GM12878 (cell line): Measurements from ENCODE around the gene RAB4B. TPM values are rescaled to one million over a fixed set of nuclear protein-coding genes. Genes with fewer than 3 reads are reported as not detected.

Experiments
- ATAC-seq: fragments of 200-7000 bp; cut with Tn5 transposase; 3 replicates; pipeline ENCODE4 v1.9.1; 2020; ENCODE audit warnings: mild to moderate bottlenecking, moderate library complexity
- BruUV-seq: library from RNA; stranded (reverse); fragments of 400-500 nt; replicated peaks from 2 replicates; lab custom pipeline; 2021; lab: Mats Ljungman, UMichigan
- CTCF ChIA-PET: fragments of 300-600 bp; sonication (Branson Sonifier 250); formaldehyde crosslinking; extraction: SDS; loops from one replicate; lab custom pipeline; 2021; ENCODE audit warnings: inconsistent platforms; lab: Yijun Ruan, JAX
- POLR2A ChIA-PET: fragments of 350-600 bp; formaldehyde crosslinking; extraction: SDS; loops from one replicate; lab custom pipeline; 2021; ENCODE audit warnings: inconsistent platforms; lab: Charles Lee
- RAD21 ChIA-PET: fragments of 300-600 bp; sonication (Branson Sonifier 250); formaldehyde crosslinking; loops from one replicate; lab custom pipeline; 2023; ENCODE audit warnings: antibody characterized with exemption; ENCODE audit not compliant: unreplicated experiment; lab: Charles Lee
- SMC1A ChIA-PET: fragments of 300-600 bp; sonication (Branson Sonifier 250); formaldehyde crosslinking; loops from one replicate; lab custom pipeline; 2023; ENCODE audit not compliant: unreplicated experiment, uncharacterized antibody; lab: Charles Lee
- DNase-seq: peaks from one replicate; pipeline ENCODE4 v3.0.0-alpha.2; 2011; ENCODE audit warnings: low read depth, low spot score
- FAIRE-seq: peaks from 3 replicates; lab custom pipeline; 2011; peaks lifted over from hg19 to GRCh38; lab: Jason Lieb, UNC
- H2AFZ ChIP-seq: 2 replicates; pipeline ENCODE4 v1.6.0; 2011; ENCODE audit warnings: low read depth, low read length, control low read depth; ENCODE audit not compliant: control insufficient read depth
- H3K27ac ChIP-seq: 2 replicates; pipeline ENCODE4 v1.5.1; 2011; ENCODE audit warnings: control low read depth; ENCODE audit not compliant: control insufficient read depth, insufficient read depth
- H3K27me3 ChIP-seq, 2 experiments: replicated peaks in 1 of 2; 2 replicates each; pipeline versions ENCODE4 v1.6.0 to v1.6.1; 2011; ENCODE audit warnings: low read length in 1 of 2; ENCODE audit not compliant: control insufficient read depth in 2 of 2, insufficient read depth in 2 of 2
- H3K36me3 ChIP-seq, 2 experiments: 2 replicates each; pipeline ENCODE4 v1.5.1; 2011; ENCODE audit warnings: low read length in 1 of 2; ENCODE audit not compliant: control insufficient read depth in 2 of 2, insufficient read depth in 2 of 2
- H3K4me1 ChIP-seq: 2 replicates; pipeline ENCODE4 v1.6.1; 2011; ENCODE audit warnings: mild to moderate bottlenecking, low read length, moderate library complexity, mixed read lengths; ENCODE audit not compliant: control insufficient read depth, insufficient read depth
- H3K4me2 ChIP-seq: 2 replicates; pipeline ENCODE4 v1.6.0; 2011; ENCODE audit warnings: control low read depth; ENCODE audit not compliant: control insufficient read depth, insufficient read depth
- H3K4me3 ChIP-seq: fragments of 200-600 bp; sonication (generic); 2 replicates; pipeline ENCODE4 v1.5.1; 2016
- H3K79me2 ChIP-seq: 2 replicates; pipeline ENCODE4 v1.6.0; 2011; ENCODE audit warnings: low read length; ENCODE audit not compliant: control insufficient read depth, insufficient read depth
- H3K9ac ChIP-seq: 2 replicates; pipeline ENCODE4 v1.8.0; 2011; ENCODE audit warnings: low read length, control low read depth, mixed read lengths; ENCODE audit not compliant: control insufficient read depth, insufficient read depth
- H3K9me3 ChIP-seq: replicated peaks from 3 replicates; pipeline ENCODE4 v1.5.1; 2011; ENCODE audit warnings: mild to moderate bottlenecking, low read length; ENCODE audit not compliant: control insufficient read depth, insufficient read depth
- H4K20me1 ChIP-seq: 2 replicates; pipeline ENCODE4 v1.6.0; 2011; ENCODE audit not compliant: control insufficient read depth, insufficient read depth
- BRCA1 ChIP-seq: IDR thresholded peaks from 2 replicates; pipeline ENCODE4 v1.6.1; 2011; ENCODE audit warnings: low read depth, low read length, improper control_type of control experiment
- EP300 ChIP-seq, 2 experiments: fragments of 150-350 bp in 1 of 2; IDR thresholded peaks; 2 replicates each; pipeline ENCODE4 v1.6.1; 2011 to 2012; ENCODE audit warnings: low read depth in 2 of 2, low read length in 2 of 2, borderline replicate concordance in 1 of 2, improper control_type of control experiment in 1 of 2, inconsistent platforms in 1 of 2; ENCODE audit not compliant: control insufficient read depth in 1 of 2
- KAT2A ChIP-seq: conservative IDR thresholded peaks from 2 replicates; pipeline ENCODE4 v1.6.1; 2011; ENCODE audit warnings: low read depth, low read length; ENCODE audit not compliant: control insufficient read depth
- RAD51 ChIP-seq: fragments of 450-650 bp; IDR thresholded peaks from 2 replicates; pipeline ENCODE4 v1.6.1; 2016; ENCODE audit warnings: moderate library complexity, mild to moderate bottlenecking, inconsistent platforms
- RCOR1 ChIP-seq: conservative IDR thresholded peaks from 2 replicates; pipeline ENCODE4 v1.6.1; 2012; ENCODE audit warnings: low read depth, low read length, improper control_type of control experiment
- in situ Hi-C: fragments of 300-500 bp; cut with MboI; formaldehyde crosslinking; loops from 9 replicates; pipeline ENCODE4 v1.14.3; 2018; ENCODE audit warnings: mixed read lengths
- intact Hi-C: fragments of 100-400 bp; cut with micrococcal nuclease; formaldehyde crosslinking; loops from one replicate; pipeline ENCODE4 v1.14.2; 2022; ENCODE audit not compliant: unreplicated experiment
- polyA plus RNA-seq, 11 experiments: library from polyadenylated mRNA; depleted of rRNA in 4 of 11; unstranded in 6 of 11; stranded (reverse) in 5 of 11; fragments of >200 nt; fragmentation: Nextera tagmentation in 4 of 11; fragmentation: Illumina TruSeq in 1 of 11; extraction: Ambion mirVana in 4 of 11; extraction: Trizol in 1 of 11; gene quantifications; 1 replicate in 1 of 11; 2 replicates in 10 of 11; pipeline versions ENCODE4 v1.2.1 to v1.2.3, GENCODE V29; 2011 to 2016; ENCODE audit warnings: inconsistent platforms in 2 of 11, missing spikeins in 2 of 11, low read depth in 1 of 11
- total RNA-seq, 4 experiments: library from RNA; depleted of rRNA in 3 of 4; stranded (reverse); fragments of >200 nt in 3 of 4; fragmentation: Illumina TruSeq in 1 of 4; extraction: Trizol in 1 of 4; gene quantifications; 2 replicates each; pipeline versions ENCODE4 v1.2.1 to v1.2.3, GENCODE V29; 2013 to 2021
- TF ChIP-seq, protein P1 (sequence below), 3 experiments: IDR thresholded peaks in 2 of 3; conservative IDR thresholded peaks in 1 of 3; 2 replicates each; pipeline ENCODE4 v1.5.1; 2011; ENCODE audit warnings: low read depth in 3 of 3, low read length in 3 of 3, mild to moderate bottlenecking in 3 of 3, control low read depth in 2 of 3, moderate library complexity in 2 of 3, inconsistent platforms in 1 of 3, mixed read lengths in 1 of 3; ENCODE audit not compliant: control insufficient read depth in 2 of 3, insufficient read depth in 1 of 3; ENCODE audit errors: extremely low read depth in 1 of 3
- TF ChIP-seq, protein P2 (sequence below): fragments of 450-650 bp; IDR thresholded peaks from 2 replicates; pipeline ENCODE4 v1.6.1; 2016; ENCODE audit warnings: mild to moderate bottlenecking, moderate library complexity, borderline replicate concordance
- TF ChIP-seq, protein P3 (sequence below): fragments of 450-650 bp; formaldehyde crosslinking; IDR thresholded peaks from 2 replicates; pipeline ENCODE4 v1.4.0; 2022; ENCODE audit warnings: mild to moderate bottlenecking, moderate library complexity

RAB4B gene
- total and polyA plus RNA-seq, 10 of the 15 experiments (the other 5 are each of a cell fraction or from before 2014, with no cell fraction given): 0.60 to 51.5 (median 27.7) TPM

DNA sequence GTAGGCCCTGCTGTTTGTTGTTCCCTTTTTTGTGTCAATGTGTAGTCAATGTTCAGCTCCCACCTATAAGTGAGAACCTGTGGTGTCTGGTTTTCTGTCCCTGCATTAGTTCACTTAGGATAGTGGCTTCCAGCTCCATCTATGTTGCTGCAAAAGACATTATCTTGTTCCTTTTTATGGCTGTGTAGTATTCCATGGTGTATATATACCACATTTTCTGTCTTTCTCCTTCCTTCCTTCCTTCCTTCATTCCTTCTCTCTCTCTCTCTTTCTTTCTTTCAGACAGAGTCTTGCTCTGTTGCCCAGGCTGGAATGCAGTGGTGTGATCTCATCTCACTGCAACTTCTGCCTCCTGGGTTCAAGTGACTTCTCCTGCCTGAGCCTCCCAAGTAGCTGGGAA lies 51.2 kb downstream of the RAB4B start:
- H3K27ac ChIP-seq: no peak overlapping the region
- no peaks in the 10 kb centered on the region for H3K79me2 ChIP-seq
- no peak overlapping the region for H3K9ac ChIP-seq
- POLR2A ChIA-PET: interaction anchor here (0.6 kb wide), 1 partner anchor 74 kb away, joined by 5 read pairs; no protein-coding TSS in a partner anchor
- no peak overlapping the region for H3K4me2 ChIP-seq
- intact Hi-C loops (no loop called here), in situ Hi-C loops (no loop called here)
- BruUV-seq: no TSS peak
- H3K36me3 ChIP-seq: no peaks in the 10 kb centered on the region
- DNase-seq (no peak), FAIRE-seq (no peak), ATAC-seq (no peak)
- RAD21 ChIA-PET: no interaction called here
- no peaks in the 10 kb centered on the region for H3K9me3 ChIP-seq
- H2AFZ ChIP-seq: no peak overlapping the region
- H3K4me1 ChIP-seq: no peaks in the 10 kb centered on the region
- TF ChIP-seq, protein P1, sequence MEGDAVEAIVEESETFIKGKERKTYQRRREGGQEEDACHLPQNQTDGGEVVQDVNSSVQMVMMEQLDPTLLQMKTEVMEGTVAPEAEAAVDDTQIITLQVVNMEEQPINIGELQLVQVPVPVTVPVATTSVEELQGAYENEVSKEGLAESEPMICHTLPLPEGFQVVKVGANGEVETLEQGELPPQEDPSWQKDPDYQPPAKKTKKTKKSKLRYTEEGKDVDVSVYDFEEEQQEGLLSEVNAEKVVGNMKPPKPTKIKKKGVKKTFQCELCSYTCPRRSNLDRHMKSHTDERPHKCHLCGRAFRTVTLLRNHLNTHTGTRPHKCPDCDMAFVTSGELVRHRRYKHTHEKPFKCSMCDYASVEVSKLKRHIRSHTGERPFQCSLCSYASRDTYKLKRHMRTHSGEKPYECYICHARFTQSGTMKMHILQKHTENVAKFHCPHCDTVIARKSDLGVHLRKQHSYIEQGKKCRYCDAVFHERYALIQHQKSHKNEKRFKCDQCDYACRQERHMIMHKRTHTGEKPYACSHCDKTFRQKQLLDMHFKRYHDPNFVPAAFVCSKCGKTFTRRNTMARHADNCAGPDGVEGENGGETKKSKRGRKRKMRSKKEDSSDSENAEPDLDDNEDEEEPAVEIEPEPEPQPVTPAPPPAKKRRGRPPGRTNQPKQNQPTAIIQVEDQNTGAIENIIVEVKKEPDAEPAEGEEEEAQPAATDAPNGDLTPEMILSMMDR (IDR thresholded peaks at IDR 0.05 in 2 of 3, conservative IDR thresholded peaks at IDR 0.05 in 1 of 3; ENCODE audit: control insufficient read depth in 2 of 3, extremely low read depth in 1 of 3, insufficient read depth in 1 of 3, low read depth in 3 of 3, low read length in 3 of 3): no peak
- TF ChIP-seq, protein P2, sequence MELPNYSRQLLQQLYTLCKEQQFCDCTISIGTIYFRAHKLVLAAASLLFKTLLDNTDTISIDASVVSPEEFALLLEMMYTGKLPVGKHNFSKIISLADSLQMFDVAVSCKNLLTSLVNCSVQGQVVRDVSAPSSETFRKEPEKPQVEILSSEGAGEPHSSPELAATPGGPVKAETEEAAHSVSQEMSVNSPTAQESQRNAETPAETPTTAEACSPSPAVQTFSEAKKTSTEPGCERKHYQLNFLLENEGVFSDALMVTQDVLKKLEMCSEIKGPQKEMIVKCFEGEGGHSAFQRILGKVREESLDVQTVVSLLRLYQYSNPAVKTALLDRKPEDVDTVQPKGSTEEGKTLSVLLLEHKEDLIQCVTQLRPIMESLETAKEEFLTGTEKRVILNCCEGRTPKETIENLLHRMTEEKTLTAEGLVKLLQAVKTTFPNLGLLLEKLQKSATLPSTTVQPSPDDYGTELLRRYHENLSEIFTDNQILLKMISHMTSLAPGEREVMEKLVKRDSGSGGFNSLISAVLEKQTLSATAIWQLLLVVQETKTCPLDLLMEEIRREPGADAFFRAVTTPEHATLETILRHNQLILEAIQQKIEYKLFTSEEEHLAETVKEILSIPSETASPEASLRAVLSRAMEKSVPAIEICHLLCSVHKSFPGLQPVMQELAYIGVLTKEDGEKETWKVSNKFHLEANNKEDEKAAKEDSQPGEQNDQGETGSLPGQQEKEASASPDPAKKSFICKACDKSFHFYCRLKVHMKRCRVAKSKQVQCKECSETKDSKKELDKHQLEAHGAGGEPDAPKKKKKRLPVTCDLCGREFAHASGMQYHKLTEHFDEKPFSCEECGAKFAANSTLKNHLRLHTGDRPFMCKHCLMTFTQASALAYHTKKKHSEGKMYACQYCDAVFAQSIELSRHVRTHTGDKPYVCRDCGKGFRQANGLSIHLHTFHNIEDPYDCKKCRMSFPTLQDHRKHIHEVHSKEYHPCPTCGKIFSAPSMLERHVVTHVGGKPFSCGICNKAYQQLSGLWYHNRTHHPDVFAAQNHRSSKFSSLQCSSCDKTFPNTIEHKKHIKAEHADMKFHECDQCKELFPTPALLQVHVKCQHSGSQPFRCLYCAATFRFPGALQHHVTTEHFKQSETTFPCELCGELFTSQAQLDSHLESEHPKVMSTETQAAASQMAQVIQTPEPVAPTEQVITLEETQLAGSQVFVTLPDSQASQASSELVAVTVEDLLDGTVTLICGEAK: no peak
- TF ChIP-seq, protein P3, sequence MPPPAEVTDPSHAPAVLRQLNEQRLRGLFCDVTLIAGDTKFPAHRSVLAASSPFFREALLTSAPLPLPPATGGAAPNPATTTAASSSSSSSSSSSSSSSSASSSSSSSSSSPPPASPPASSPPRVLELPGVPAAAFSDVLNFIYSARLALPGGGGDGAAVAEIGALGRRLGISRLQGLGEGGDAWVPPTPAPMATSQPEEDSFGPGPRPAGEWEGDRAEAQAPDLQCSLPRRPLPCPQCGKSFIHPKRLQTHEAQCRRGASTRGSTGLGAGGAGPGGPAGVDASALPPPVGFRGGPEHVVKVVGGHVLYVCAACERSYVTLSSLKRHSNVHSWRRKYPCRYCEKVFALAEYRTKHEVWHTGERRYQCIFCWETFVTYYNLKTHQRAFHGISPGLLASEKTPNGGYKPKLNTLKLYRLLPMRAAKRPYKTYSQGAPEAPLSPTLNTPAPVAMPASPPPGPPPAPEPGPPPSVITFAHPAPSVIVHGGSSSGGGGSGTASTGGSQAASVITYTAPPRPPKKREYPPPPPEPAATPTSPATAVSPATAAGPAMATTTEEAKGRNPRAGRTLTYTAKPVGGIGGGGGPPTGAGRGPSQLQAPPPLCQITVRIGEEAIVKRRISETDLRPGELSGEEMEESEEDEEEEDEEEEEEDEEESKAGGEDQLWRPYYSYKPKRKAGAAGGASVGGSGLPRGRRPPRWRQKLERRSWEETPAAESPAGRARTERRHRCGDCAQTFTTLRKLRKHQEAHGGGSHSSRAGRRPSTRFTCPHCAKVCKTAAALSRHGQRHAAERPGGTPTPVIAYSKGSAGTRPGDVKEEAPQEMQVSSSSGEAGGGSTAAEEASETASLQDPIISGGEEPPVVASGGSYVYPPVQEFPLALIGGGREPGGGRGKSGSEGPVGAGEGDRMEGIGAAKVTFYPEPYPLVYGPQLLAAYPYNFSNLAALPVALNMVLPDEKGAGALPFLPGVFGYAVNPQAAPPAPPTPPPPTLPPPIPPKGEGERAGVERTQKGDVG (CRISPR knock-in tag): no peak
- TF ChIP-seq RAD51 (no peak), RCOR1 (no peak), EP300 (IDR thresholded peaks at IDR 0.05; ENCODE audit: borderline replicate concordance in 1 of 2, control insufficient read depth in 1 of 2, low read depth in 2 of 2, low read length in 2 of 2) (no peak), BRCA1 (no peak), KAT2A (no peak)
- H4K20me1 ChIP-seq: no peaks in the 10 kb centered on the region
- no peak overlapping the region for H3K4me3 ChIP-seq
- H3K27me3 ChIP-seq: no peaks in the 10 kb centered on the region
- CTCF ChIA-PET: no interaction called here
- SMC1A ChIA-PET: interaction anchor here (0.9 kb wide), 1 partner anchor 9 kb away, joined by 4 read pairs; no protein-coding TSS in a partner anchor
